Brain pericyte (primary cell): ENCODE results near the gene THAP7.
"Not testable (repeated sequence)": the region's sequence is repeated elsewhere in the genome, so short reads cannot be mapped to it uniquely, and the experiment has no call there.

Source experiments
- DNase-seq: peaks from one replicate; pipeline ENCODE4 v3.0.0-alpha.2; 2012; ENCODE audit warnings: low read depth, low spot score

Gene THAP7

GRCh38 chr22:20978419-20978818 is 23.5 kb downstream of the THAP7 start:
- no peak for DNase-seq

- DNase-seq = no peak
Observed at GRCh38 chr22:20977516-20978170, 24.3 kb downstream of the THAP7 start.

- no peak for DNase-seq
Observed at GRCh38 chr22:20977019-20977418, 24.9 kb downstream of the THAP7 start.

- no peak for DNase-seq
Observed at GRCh38 chr22:20976291-20976877, 25.5 kb downstream of the THAP7 start.

- no peak for DNase-seq
Observed at GRCh38 chr22:20975541-20976290, 26.2 kb downstream of the THAP7 start.

GRCh38 chr22:20974336-20974955 is 27.5 kb downstream of the THAP7 start:
- DNase-seq = no peak

GRCh38 chr22:20973634-20974286 is 28.2 kb downstream of the THAP7 start:
- DNase-seq = no peak

- no peak for DNase-seq
Observed at GRCh38 chr22:20972933-20973577, 28.9 kb downstream of the THAP7 start.

- DNase-seq = not testable (repeated sequence)
Observed at GRCh38 chr22:20972014-20972694, 29.8 kb downstream of the THAP7 start.

GRCh38 chr22:20970939-20971657 is 30.8 kb downstream of the THAP7 start:
- no peak for DNase-seq

GRCh38 chr22:20968281-20968977 is 33.5 kb downstream of the THAP7 start:
- no peak for DNase-seq

GRCh38 chr22:20967697-20968211 is 34.2 kb downstream of the THAP7 start:
- no peak for DNase-seq

GRCh38 chr22:20966883-20967696 is 34.8 kb downstream of the THAP7 start, which contains the start of gene AIFM3:
Gene AIFM3, plus strand, starts transcription at chr22:20967255. Its CDS starts 690 bp downstream, at chr22:20967945.
- DNase-seq = no peak

GRCh38 chr22:20965888-20966855 is 35.7 kb downstream of the THAP7 start:
- DNase-seq = no peak

- no peak for DNase-seq
Observed at GRCh38 chr22:20965104-20965887, 36.6 kb downstream of the THAP7 start.

- no peak for DNase-seq
Observed at GRCh38 chr22:20964799-20965103, 37.2 kb downstream of the THAP7 start.
